C4-2B (cell line): ENCODE measurements around the gene RGS9.

Experiments used
- H3K27ac ChIP-seq: fragments of 450-650 bp; 2 replicates; pipeline ENCODE4 v1.5.1; 2017
- CTCF ChIP-seq: fragments of 450-650 bp; conservative IDR thresholded peaks from 2 replicates; pipeline ENCODE4 v1.5.1; 2017; ENCODE audit warnings: mild to moderate bottlenecking
- ZFX ChIP-seq: fragments of 450-650 bp; IDR thresholded peaks from 2 replicates; pipeline ENCODE4 v1.6.1; 2017

RGS9 gene

GRCh38 chr17:65147955-65148354 is 10.8 kb downstream of the RGS9 start:
- TF ChIP-seq CTCF (no peak), ZFX (no peak)
- H3K27ac ChIP-seq, result no peak overlapping the region

GRCh38 chr17:65154770-65155589 is 17.8 kb downstream of the RGS9 start:
- H3K27ac ChIP-seq, result no peak overlapping the region
- TF ChIP-seq CTCF, result no peak
- TF ChIP-seq ZFX, result no peak

- H3K27ac ChIP-seq, result no peak overlapping the region
- TF ChIP-seq CTCF, result no peak
- no peak for TF ChIP-seq ZFX
These were observed 18.5 kb downstream of the RGS9 start for GRCh38 chr17:65155622-65156021.

- H3K27ac ChIP-seq, result no peak overlapping the region
- TF ChIP-seq ZFX (no peak), CTCF (no peak)
These were observed 19.1 kb downstream of the RGS9 start for GRCh38 chr17:65156185-65156834.

- H3K27ac ChIP-seq, result no peak overlapping the region
- TF ChIP-seq ZFX, result no peak
- no peak for TF ChIP-seq CTCF
These were observed 19.8 kb downstream of the RGS9 start for GRCh38 chr17:65156835-65157565.

GRCh38 chr17:65158041-65158440 is 20.9 kb downstream of the RGS9 start:
- H3K27ac ChIP-seq, result no peak overlapping the region
- no peak for TF ChIP-seq ZFX
- no peak for TF ChIP-seq CTCF

GRCh38 chr17:65158622-65159021 is 21.5 kb downstream of the RGS9 start:
- TF ChIP-seq ZFX, result no peak
- no peak for TF ChIP-seq CTCF
- no peak overlapping the region for H3K27ac ChIP-seq
